HepG2 (cell line): ENCODE results near the gene SPATA25. TPM values are rescaled to one million over a fixed set of nuclear protein-coding genes. Genes with fewer than 3 reads are reported as not detected.
A peak's percentile ranks its signal among the peaks of the same experiment; 100 is the strongest.

Experiments
- BRD4 ChIP-seq: sonication (generic); formaldehyde crosslinking; IDR thresholded peaks from 2 replicates; pipeline ENCODE4 v1.4.0; 2020; ENCODE audit warnings: missing genetic modification reagents
- HIC2 ChIP-seq: sonication (generic); formaldehyde crosslinking; IDR thresholded peaks from 2 replicates; pipeline ENCODE4 v1.9.0; 2022; ENCODE audit warnings: low read depth, missing genetic modification reagents
- LBX2 ChIP-seq: sonication (generic); formaldehyde crosslinking; IDR thresholded peaks from 2 replicates; pipeline ENCODE4 v1.5.0; 2020; ENCODE audit warnings: missing genetic modification reagents, mild to moderate bottlenecking, borderline replicate concordance
- POLR2G ChIP-seq: fragments of 200-400 bp; formaldehyde crosslinking; IDR thresholded peaks from 2 replicates; pipeline ENCODE4 v1.6.1; 2018; ENCODE audit warnings: mild to moderate bottlenecking, low read depth, low read length, moderate library complexity
- SOX5 ChIP-seq: IDR thresholded peaks from 2 replicates; pipeline ENCODE4 v1.6.1; 2016; ENCODE audit warnings: borderline replicate concordance
- TBP ChIP-seq: sonication (generic); formaldehyde crosslinking; IDR thresholded peaks from 2 replicates; pipeline ENCODE4 v1.5.0; 2020; ENCODE audit warnings: missing genetic modification reagents
- TCF7L2 ChIP-seq: IDR thresholded peaks from 2 replicates; pipeline ENCODE4 v1.6.1; 2011; ENCODE audit warnings: mild to moderate bottlenecking, low read depth, low read length, moderate library complexity
- TEAD3 ChIP-seq: optimal IDR thresholded peaks from 2 replicates; pipeline ENCODE3; 2016; ENCODE audit warnings: borderline replicate concordance
- TFDP1 ChIP-seq: IDR thresholded peaks from 2 replicates; pipeline ENCODE4 v1.6.1; 2016; ENCODE audit warnings: missing compliant biosample characterization, missing genetic modification reagents, borderline replicate concordance
- TFE3 ChIP-seq: IDR thresholded peaks from 2 replicates; pipeline ENCODE4 v1.6.1; 2016
- TRIM22 ChIP-seq: fragments of 450-650 bp; IDR thresholded peaks from 2 replicates; pipeline ENCODE4 v1.6.1; 2017
- USF2 ChIP-seq, 2 experiments: sonication (generic) in 1 of 2; formaldehyde crosslinking in 1 of 2; IDR thresholded peaks; 2 replicates each; pipeline versions ENCODE4 v1.5.1 to v1.6.1; 2011 to 2020; ENCODE audit warnings: borderline replicate concordance in 1 of 2, low read depth in 1 of 2, low read length in 1 of 2, mild to moderate bottlenecking in 1 of 2, missing genetic modification reagents in 1 of 2, moderate library complexity in 1 of 2
- ZFX ChIP-seq: sonication (generic); formaldehyde crosslinking; IDR thresholded peaks from 2 replicates; pipeline ENCODE4 v1.4.0; 2020; ENCODE audit warnings: mild to moderate bottlenecking, low read depth, missing genetic modification reagents, moderate library complexity
- ZNF777 ChIP-seq: sonication (generic); formaldehyde crosslinking; IDR thresholded peaks from 2 replicates; pipeline ENCODE4 v1.4.0; 2020; ENCODE audit warnings: missing genetic modification reagents
- ZSCAN29 ChIP-seq: sonication (generic); formaldehyde crosslinking; conservative IDR thresholded peaks from 2 replicates; pipeline ENCODE4 v1.4.0; 2020; ENCODE audit warnings: mild to moderate bottlenecking, missing genetic modification reagents
- ZXDC ChIP-seq: sonication (generic); formaldehyde crosslinking; IDR thresholded peaks from 2 replicates; pipeline ENCODE4 v1.5.0; 2020; ENCODE audit warnings: mild to moderate bottlenecking, missing genetic modification reagents
- polyA plus RNA-seq, 8 experiments: library from polyadenylated mRNA; depleted of rRNA in 3 of 8; stranded (reverse) in 7 of 8; unstranded in 1 of 8; fragments of >200 nt; fragmentation: Illumina TruSeq in 4 of 8; extraction: Trizol in 4 of 8; gene quantifications; 2 replicates each; pipeline versions ENCODE4 v1.2.1 to v1.2.3, GENCODE V29; 2011 to 2016; ENCODE audit warnings: low read depth in 4 of 8, missing spikeins in 1 of 8, mixed read lengths in 1 of 8; ENCODE audit not compliant: insufficient read depth in 1 of 8
- total RNA-seq, 5 experiments: library from RNA; depleted of rRNA; stranded (reverse); fragments of >200 nt; fragmentation: Illumina TruSeq; extraction: Trizol; gene quantifications; 2 replicates each; pipeline ENCODE4 v1.2.3, GENCODE V29; 2016; ENCODE audit warnings: low read depth in 1 of 5

Gene SPATA25
- total and polyA plus RNA-seq, 2 of the 13 experiments (the other 11 are each of a cell fraction or from before 2014, with no cell fraction given), result 4.8 to 7.6 TPM

GRCh38 chr20:45921337-45922189 is 34.1 kb upstream of the SPATA25 start (continued):
- TF ChIP-seq POLR2G (no peak), TFDP1 (CRISPR knock-in tag) (0 out of 2 replicates have a peak, but pooled peaks have one; percentile 13), HIC2 (CRISPR knock-in tag) (no peak), ZSCAN29 (CRISPR knock-in tag) (no peak), ZNF777 (CRISPR knock-in tag) (no peak), BRD4 (CRISPR knock-in tag) (no peak), TBP (CRISPR knock-in tag) (no peak), TFE3 (CRISPR knock-in tag) (no peak), TEAD3 (CRISPR knock-in tag) (peak; percentile 71), LBX2 (CRISPR knock-in tag) (no peak), USF2 (IDR thresholded peaks at IDR 0.05; ENCODE audit: low read depth, low read length) (no peak), USF2 (CRISPR knock-in tag; IDR thresholded peaks at IDR 0.05; ENCODE audit: borderline replicate concordance) (no peak), TCF7L2 (no peak), SOX5 (0 out of 2 replicates have a peak, but pooled peaks have one; percentile 8), TRIM22 (no peak), ZXDC (CRISPR knock-in tag) (0 out of 2 replicates have a peak, but pooled peaks have one; percentile 23), ZFX (CRISPR knock-in tag) (no peak)
